ENCODE measurements around the gene NUP43.
"Not testable (repeated sequence)": the region's sequence is repeated elsewhere in the genome, so short reads cannot be mapped to it uniquely, and the experiment has no call there.

The NUP43 gene

DNA sequence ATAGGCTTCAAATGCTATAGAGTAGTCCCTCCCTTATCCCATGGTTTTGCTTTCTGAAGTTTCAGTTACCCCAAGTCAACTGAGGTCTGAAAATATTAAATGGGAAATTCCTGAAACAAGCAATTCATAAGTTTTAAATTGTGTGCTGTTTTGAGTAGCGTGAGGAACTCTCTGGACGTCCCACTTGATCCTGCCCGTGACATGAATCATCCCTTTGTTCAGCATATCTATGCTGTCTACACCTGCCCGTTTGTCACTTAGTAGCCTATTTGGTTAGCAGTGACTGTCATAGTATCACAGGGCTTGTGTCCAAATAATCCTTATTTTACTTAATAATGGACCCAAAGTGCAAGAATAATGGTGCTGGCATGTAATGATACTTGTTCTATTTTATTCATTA, 8.2 kb upstream of the NUP43 start:
- H3K4me3 ChIP-seq (ENCODE audit: low read length): no peak overlapping the region
- no peak for TF ChIP-seq CTCF (conservative IDR thresholded peaks at IDR 0.05; ENCODE audit: low read length)
- no peak for DNase-seq (ENCODE audit: low read depth)

GRCh38 chr6:149753374-149753637, 7.0 kb upstream of the NUP43 start:
- H3K4me3 ChIP-seq (ENCODE audit: low read length); DNase-seq (ENCODE audit: low read depth): not testable (repeated sequence)

DNA sequence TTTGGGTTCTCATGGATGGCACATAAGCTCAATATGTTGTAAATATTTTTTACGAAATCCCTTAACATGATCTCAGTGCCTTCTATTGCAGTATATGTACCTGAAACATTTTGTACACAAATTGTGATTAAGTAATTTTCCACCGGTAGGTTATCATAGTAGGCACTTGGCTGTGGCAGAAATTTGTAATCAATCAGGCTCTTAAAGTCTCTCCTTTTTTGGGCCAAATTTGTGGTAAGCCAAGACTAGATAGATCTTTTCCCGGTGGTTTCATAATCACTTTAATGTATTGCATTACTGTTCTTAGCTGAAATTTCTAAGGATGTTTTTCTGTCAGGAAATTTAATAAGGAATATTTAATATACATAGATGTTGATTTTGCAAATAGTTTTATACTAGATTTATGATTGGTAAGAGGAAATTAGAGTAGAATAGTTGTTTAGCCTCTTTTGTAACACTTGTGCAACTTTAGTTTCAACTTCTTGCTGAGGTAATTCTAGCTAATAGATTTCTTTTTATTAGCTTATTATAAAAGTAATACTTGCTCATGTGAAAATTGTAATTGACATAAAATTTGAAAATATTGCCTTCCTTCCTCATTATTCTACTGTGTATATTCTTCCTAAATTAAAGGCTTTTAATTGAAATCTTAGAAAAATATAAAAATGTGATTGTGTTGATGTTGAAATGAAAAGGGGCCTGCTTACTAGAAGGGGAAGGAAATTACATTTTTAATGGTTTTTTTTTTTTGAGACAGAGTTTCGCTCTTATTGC, 6.5 kb upstream of the NUP43 start:
- no peak for TF ChIP-seq CTCF (conservative IDR thresholded peaks at IDR 0.05; ENCODE audit: low read length)
- H3K4me3 ChIP-seq (ENCODE audit: low read length): no peak overlapping the region
- DNase-seq (ENCODE audit: low read depth): peak; percentile 45

DNA sequence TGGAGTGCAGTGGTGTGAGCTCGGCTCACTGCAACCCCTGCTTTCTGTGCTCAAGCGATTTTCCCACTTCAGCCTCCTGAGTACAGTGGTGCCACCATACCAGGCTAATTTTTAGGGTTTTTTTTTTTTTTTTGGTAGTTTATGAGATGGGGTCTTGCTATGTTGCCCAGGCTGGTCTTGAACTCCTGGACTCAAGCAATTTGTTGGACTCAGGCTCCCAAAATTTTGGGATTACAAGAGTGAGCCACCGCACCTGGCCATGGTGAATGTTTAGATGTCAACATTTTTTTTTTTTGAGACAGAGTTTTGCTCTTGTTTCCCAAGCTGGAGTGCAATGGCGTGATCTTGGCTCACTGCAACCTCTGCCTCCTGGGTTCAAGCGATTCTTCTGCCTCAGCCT, 5.6 kb upstream of the NUP43 start:
- DNase-seq (ENCODE audit: low read depth); H3K4me3 ChIP-seq (ENCODE audit: low read length): not testable (repeated sequence)

DNA sequence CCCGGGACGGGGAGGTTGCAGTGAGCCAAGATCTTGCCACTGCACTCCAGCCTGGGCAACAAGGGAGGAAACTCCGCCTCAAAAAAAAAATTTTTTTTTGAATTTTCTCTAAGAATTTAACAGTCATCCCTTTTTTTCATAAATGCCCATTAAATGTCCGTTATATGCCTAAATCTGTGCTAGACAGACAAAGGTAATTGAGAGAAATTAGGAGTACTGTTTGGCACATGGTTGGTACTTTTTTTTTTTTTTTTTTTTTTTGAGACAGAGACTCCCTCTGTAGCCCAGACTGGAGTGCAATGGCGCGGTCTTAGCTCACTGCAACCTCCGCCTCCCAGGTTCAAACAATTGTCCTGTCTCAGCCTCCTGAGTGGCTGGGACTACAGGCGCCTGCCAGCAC, 4.9 kb upstream of the NUP43 start:
- no peak for TF ChIP-seq CTCF (conservative IDR thresholded peaks at IDR 0.05; ENCODE audit: low read length)
- peak overlapping the region; percentile 95; the same call in 1 of the 2 replicates for H3K4me3 ChIP-seq (ENCODE audit: low read length)
- DNase-seq (ENCODE audit: low read depth): no peak

DNA sequence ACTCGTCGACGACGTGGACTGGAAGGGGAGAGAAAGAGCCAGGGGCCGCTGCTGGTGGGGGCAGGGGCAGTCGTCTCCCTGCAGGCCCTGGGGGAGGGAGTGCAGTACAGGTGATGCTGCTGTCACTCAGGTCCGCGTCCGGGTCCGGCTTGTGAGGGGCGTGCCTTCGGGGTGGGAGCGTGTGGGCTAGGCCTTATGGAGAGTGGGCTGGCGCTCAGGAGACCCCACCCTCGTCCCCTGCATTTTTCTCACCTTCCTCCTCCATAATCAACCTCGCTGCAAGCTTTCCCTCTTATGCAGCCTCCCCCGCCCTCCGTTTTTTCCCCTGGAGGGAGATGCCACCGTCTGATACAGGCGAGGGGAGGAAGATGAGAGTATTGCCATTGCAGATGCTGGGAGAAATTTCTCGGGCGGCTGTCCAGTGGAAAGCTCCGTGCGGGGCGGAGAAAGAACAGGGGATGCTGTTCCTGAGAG, 3.8 kb upstream of the NUP43 start:
- H3K4me3 ChIP-seq (ENCODE audit: low read length): peak overlapping the region; percentile 95
- peak; percentile 48 for DNase-seq (ENCODE audit: low read depth)
- no peak for TF ChIP-seq CTCF (conservative IDR thresholded peaks at IDR 0.05; ENCODE audit: low read length)

GRCh38 chr6:149749594-149750135, 3.3 kb upstream of the NUP43 start, which contains the start of gene PCMT1:
TSS of gene PCMT1 (plus strand) at chr6:149749741. CDS start at chr6:149749902, 161 bp downstream.
- peak within 1 kb of the TSS; percentile 95 for H3K4me3 ChIP-seq (ENCODE audit: low read length)
- no peak for TF ChIP-seq CTCF (conservative IDR thresholded peaks at IDR 0.05; ENCODE audit: low read length)
- peak; percentile 93 for DNase-seq (ENCODE audit: low read depth)

- peak overlapping the region; percentile 55 for H3K4me3 ChIP-seq (ENCODE audit: low read length)
These were observed 2.8 kb upstream of the NUP43 start for GRCh38 chr6:149749082-149749593.

GRCh38 chr6:149745252-149745651, 1.1 kb downstream of the NUP43 start:
- not testable (repeated sequence) for DNase-seq (ENCODE audit: low read depth)
- peak overlapping the region; percentile 88 for H3K4me3 ChIP-seq (ENCODE audit: low read length)

More at GRCh38 chr6:149749082-149749593, 2.8 kb upstream of the NUP43 start:
- DNase-seq (ENCODE audit: low read depth): not testable (repeated sequence)
